H1 (cell line): ENCODE data around the gene PPM1M.

Experiments used
- BCL11A ChIP-seq, 2 experiments: IDR thresholded peaks; one replicate each; pipeline ENCODE4 v1.6.1; 2011; ENCODE audit warnings: low read depth in 2 of 2, low read length in 2 of 2, mild to moderate bottlenecking in 2 of 2
- CTCF ChIP-seq, 3 experiments: IDR thresholded peaks; 1 replicate in 2 of 3; 2 replicates in 1 of 3; pipeline versions ENCODE4 v1.5.1 to v1.6.1; 2011; ENCODE audit warnings: low read length in 3 of 3, mild to moderate bottlenecking in 3 of 3, inconsistent platforms in 2 of 3, low read depth in 1 of 3, moderate library complexity in 1 of 3; ENCODE audit not compliant: insufficient read depth in 1 of 3; ENCODE audit errors: control extremely low read depth in 1 of 3
- EP300 ChIP-seq, 2 experiments: IDR thresholded peaks; 1 replicate in 1 of 2; 2 replicates in 1 of 2; pipeline ENCODE4 v1.6.1; 2011 to 2012; ENCODE audit warnings: low read depth in 2 of 2, low read length in 2 of 2, mild to moderate bottlenecking in 2 of 2, borderline replicate concordance in 1 of 2, inconsistent platforms in 1 of 2, moderate library complexity in 1 of 2
- JUN ChIP-seq: IDR thresholded peaks from 2 replicates; pipeline ENCODE4 v1.6.1; 2011; ENCODE audit warnings: low read depth, mild to moderate bottlenecking, improper control_type of control experiment, low read length
- RFX5 ChIP-seq: IDR thresholded peaks from 2 replicates; pipeline ENCODE4 v1.6.1; 2011; ENCODE audit warnings: low read depth, low read length, improper control_type of control experiment, borderline replicate concordance
- RNF2 ChIP-seq: fragments of 200-900, 300-1000 bp; sonication (generic); IDR thresholded peaks from 2 replicates; pipeline ENCODE4 v1.7.1; 2016; ENCODE audit warnings: borderline replicate concordance, low read depth, mild to moderate bottlenecking, antibody characterized with exemption, low read length; ENCODE audit not compliant: poor library complexity, severe bottlenecking; ENCODE audit errors: missing control alignments
- SP4 ChIP-seq: IDR thresholded peaks from 2 replicates; pipeline ENCODE4 v1.6.1; 2012; ENCODE audit warnings: low read length, inconsistent platforms
- ZNF274 ChIP-seq: IDR thresholded peaks from 2 replicates; pipeline ENCODE4 v1.7.0; 2012; ENCODE audit warnings: low read length, borderline replicate concordance; ENCODE audit errors: extremely low read depth

- TF ChIP-seq BCL11A (IDR thresholded peaks at IDR 0.05; ENCODE audit: low read depth in 2 of 2, low read length in 2 of 2), result no peak
- no peak for TF ChIP-seq CTCF (IDR thresholded peaks at IDR 0.05; ENCODE audit: control extremely low read depth in 1 of 3, insufficient read depth in 1 of 3, low read depth in 1 of 3, low read length in 3 of 3)
- no peak for TF ChIP-seq SP4
- no peak for TF ChIP-seq EP300 (IDR thresholded peaks at IDR 0.05; ENCODE audit: borderline replicate concordance in 1 of 2, low read depth in 2 of 2, low read length in 2 of 2)
- no peak for TF ChIP-seq ZNF274
- TF ChIP-seq RFX5, result no peak
- no peak for TF ChIP-seq JUN
- no peak for TF ChIP-seq RNF2
These were observed 23.8 kb upstream of the PPM1M start for GRCh38 chr3:52221563-52222318.
